HepG2 (cell line): ENCODE measurements around the gene UCN2. TPM values are rescaled to one million over a fixed set of nuclear protein-coding genes. Genes with fewer than 3 reads are reported as not detected.

ENCODE experiments used
- KLF9 ChIP-seq: IDR thresholded peaks from 2 replicates; pipeline ENCODE4 v1.6.1; 2016; ENCODE audit warnings: low read depth
- PHB2 ChIP-seq: fragments of 450-650 bp; IDR thresholded peaks from 2 replicates; pipeline ENCODE4 v1.6.1; 2018; ENCODE audit not compliant: partially characterized antibody
- RXRA ChIP-seq: sonication (generic); formaldehyde crosslinking; IDR thresholded peaks from 2 replicates; pipeline ENCODE4 v1.5.1; 2020; ENCODE audit warnings: missing genetic modification reagents
- ZFX ChIP-seq: sonication (generic); formaldehyde crosslinking; IDR thresholded peaks from 2 replicates; pipeline ENCODE4 v1.4.0; 2020; ENCODE audit warnings: mild to moderate bottlenecking, low read depth, missing genetic modification reagents, moderate library complexity
- ZNF143 ChIP-seq: sonication (generic); formaldehyde crosslinking; IDR thresholded peaks from 2 replicates; pipeline ENCODE4 v1.4.0; 2020; ENCODE audit warnings: missing genetic modification reagents
- ZNF230 ChIP-seq: sonication (generic); formaldehyde crosslinking; IDR thresholded peaks from 2 replicates; pipeline ENCODE4 v1.4.0; 2020; ENCODE audit warnings: mild to moderate bottlenecking, missing genetic modification reagents
- ZNF441 ChIP-seq: sonication (generic); formaldehyde crosslinking; IDR thresholded peaks from 2 replicates; pipeline ENCODE4 v1.7.0; 2021; ENCODE audit warnings: missing genetic modification reagents, borderline replicate concordance
- ZNF570 ChIP-seq: sonication (generic); formaldehyde crosslinking; IDR thresholded peaks from 2 replicates; pipeline ENCODE4 v1.4.0; 2020; ENCODE audit warnings: mild to moderate bottlenecking, missing genetic modification reagents, borderline replicate concordance
- polyA plus RNA-seq, 8 experiments: library from polyadenylated mRNA; depleted of rRNA in 3 of 8; stranded (reverse) in 7 of 8; unstranded in 1 of 8; fragments of >200 nt; fragmentation: Illumina TruSeq in 4 of 8; extraction: Trizol in 4 of 8; gene quantifications; 2 replicates each; pipeline versions ENCODE4 v1.2.1 to v1.2.3, GENCODE V29; 2011 to 2016; ENCODE audit warnings: low read depth in 4 of 8, missing spikeins in 1 of 8, mixed read lengths in 1 of 8; ENCODE audit not compliant: insufficient read depth in 1 of 8
- total RNA-seq, 5 experiments: library from RNA; depleted of rRNA; stranded (reverse); fragments of >200 nt; fragmentation: Illumina TruSeq; extraction: Trizol; gene quantifications; 2 replicates each; pipeline ENCODE4 v1.2.3, GENCODE V29; 2016; ENCODE audit warnings: low read depth in 1 of 5
- TF ChIP-seq, protein P1 (sequence below): sonication (generic); formaldehyde crosslinking; IDR thresholded peaks from 2 replicates; pipeline ENCODE4 v1.4.0; 2020; ENCODE audit warnings: missing genetic modification reagents, borderline replicate concordance
- TF ChIP-seq, protein P2 (sequence below): sonication (generic); formaldehyde crosslinking; IDR thresholded peaks from 2 replicates; pipeline ENCODE4 v1.4.0; 2020; ENCODE audit warnings: mild to moderate bottlenecking, low read depth, missing genetic modification reagents
- TF ChIP-seq, protein P3 (sequence below): sonication (generic); formaldehyde crosslinking; conservative IDR thresholded peaks from 2 replicates; pipeline ENCODE4 v1.8.0; 2022; ENCODE audit warnings: low read depth, missing genetic modification reagents
- TF ChIP-seq, protein P4 (sequence below): sonication (generic); formaldehyde crosslinking; IDR thresholded peaks from 2 replicates; pipeline ENCODE4 v1.5.0; 2020; ENCODE audit warnings: mild to moderate bottlenecking, low read depth, missing genetic modification reagents, borderline replicate concordance
- TF ChIP-seq, protein P5 (sequence below): sonication (generic); formaldehyde crosslinking; IDR thresholded peaks from 2 replicates; pipeline ENCODE4 v1.8.1; 2023; ENCODE audit warnings: mild to moderate bottlenecking, missing genetic modification reagents
- TF ChIP-seq, protein P6 (sequence below): sonication (generic); formaldehyde crosslinking; IDR thresholded peaks from 2 replicates; pipeline ENCODE4 v1.4.0; 2020; ENCODE audit warnings: missing genetic modification reagents
- TF ChIP-seq, protein P7 (sequence below): sonication (generic); formaldehyde crosslinking; IDR thresholded peaks from 2 replicates; pipeline ENCODE4 v1.4.0; 2020; ENCODE audit warnings: mild to moderate bottlenecking, low read depth, missing genetic modification reagents

The UCN2 gene
- total and polyA plus RNA-seq, 2 of the 13 experiments (the other 11 are each of a cell fraction or from before 2014, with no cell fraction given), result 0.07 to 1.5 TPM

DNA sequence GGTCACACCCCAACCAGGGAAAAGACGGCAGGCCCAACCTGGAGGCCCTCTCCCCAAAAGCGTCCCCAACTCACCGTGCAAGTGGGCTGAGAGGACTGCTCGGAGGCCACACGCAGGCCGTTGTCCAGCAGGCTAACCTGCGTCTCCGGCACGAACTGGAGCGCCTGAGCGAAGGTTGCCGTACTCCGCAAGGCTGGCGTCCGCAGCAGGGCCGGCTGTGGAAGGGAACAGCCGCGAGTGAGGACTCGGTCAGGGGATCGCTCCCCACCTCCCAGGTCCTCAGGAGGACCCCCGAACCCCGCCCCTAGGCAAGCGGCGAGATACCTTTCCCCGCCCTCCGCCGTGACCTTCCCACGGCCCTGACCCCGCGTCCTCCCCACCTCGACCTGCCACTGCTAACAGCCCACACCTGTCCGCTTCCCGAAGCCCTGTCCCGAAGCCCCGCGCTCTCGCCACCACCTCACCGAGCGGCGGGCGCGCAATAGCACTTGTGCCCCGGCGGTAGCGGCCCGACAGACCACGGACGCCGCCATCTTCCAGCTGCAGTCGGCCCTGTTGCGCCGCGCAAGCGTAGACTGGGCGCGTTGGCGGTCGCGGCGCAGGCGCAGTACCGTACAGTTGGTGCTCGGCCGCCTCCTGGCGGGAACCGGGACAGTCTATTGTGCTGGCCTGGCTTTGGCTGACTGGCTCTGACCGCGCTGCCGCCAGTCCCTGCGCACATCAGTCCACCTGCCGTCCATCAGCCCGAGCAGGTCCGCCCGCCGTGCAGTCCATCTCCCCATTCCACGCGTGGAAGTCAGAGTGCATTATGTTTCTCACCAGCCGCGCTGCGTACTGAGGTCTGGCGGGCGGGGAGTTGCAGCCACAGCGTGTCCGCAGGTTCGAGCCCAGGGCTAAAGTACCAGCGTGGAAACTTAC lies 45.8 kb upstream of the UCN2 start, which contains the start of gene UQCRC1 (continued):
- TF ChIP-seq, protein P1, sequence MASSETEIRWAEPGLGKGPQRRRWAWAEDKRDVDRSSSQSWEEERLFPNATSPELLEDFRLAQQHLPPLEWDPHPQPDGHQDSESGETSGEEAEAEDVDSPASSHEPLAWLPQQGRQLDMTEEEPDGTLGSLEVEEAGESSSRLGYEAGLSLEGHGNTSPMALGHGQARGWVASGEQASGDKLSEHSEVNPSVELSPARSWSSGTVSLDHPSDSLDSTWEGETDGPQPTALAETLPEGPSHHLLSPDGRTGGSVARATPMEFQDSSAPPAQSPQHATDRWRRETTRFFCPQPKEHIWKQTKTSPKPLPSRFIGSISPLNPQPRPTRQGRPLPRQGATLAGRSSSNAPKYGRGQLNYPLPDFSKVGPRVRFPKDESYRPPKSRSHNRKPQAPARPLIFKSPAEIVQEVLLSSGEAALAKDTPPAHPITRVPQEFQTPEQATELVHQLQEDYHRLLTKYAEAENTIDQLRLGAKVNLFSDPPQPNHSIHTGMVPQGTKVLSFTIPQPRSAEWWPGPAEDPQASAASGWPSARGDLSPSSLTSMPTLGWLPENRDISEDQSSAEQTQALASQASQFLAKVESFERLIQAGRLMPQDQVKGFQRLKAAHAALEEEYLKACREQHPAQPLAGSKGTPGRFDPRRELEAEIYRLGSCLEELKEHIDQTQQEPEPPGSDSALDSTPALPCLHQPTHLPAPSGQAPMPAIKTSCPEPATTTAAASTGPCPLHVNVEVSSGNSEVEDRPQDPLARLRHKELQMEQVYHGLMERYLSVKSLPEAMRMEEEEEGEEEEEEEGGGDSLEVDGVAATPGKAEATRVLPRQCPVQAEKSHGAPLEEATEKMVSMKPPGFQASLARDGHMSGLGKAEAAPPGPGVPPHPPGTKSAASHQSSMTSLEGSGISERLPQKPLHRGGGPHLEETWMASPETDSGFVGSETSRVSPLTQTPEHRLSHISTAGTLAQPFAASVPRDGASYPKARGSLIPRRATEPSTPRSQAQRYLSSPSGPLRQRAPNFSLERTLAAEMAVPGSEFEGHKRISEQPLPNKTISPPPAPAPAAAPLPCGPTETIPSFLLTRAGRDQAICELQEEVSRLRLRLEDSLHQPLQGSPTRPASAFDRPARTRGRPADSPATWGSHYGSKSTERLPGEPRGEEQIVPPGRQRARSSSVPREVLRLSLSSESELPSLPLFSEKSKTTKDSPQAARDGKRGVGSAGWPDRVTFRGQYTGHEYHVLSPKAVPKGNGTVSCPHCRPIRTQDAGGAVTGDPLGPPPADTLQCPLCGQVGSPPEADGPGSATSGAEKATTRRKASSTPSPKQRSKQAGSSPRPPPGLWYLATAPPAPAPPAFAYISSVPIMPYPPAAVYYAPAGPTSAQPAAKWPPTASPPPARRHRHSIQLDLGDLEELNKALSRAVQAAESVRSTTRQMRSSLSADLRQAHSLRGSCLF, result peak; percentile 21; the same call in 1 of the 2 replicates
- TF ChIP-seq ZNF143 (CRISPR knock-in tag), result no peak
- TF ChIP-seq, protein P2, sequence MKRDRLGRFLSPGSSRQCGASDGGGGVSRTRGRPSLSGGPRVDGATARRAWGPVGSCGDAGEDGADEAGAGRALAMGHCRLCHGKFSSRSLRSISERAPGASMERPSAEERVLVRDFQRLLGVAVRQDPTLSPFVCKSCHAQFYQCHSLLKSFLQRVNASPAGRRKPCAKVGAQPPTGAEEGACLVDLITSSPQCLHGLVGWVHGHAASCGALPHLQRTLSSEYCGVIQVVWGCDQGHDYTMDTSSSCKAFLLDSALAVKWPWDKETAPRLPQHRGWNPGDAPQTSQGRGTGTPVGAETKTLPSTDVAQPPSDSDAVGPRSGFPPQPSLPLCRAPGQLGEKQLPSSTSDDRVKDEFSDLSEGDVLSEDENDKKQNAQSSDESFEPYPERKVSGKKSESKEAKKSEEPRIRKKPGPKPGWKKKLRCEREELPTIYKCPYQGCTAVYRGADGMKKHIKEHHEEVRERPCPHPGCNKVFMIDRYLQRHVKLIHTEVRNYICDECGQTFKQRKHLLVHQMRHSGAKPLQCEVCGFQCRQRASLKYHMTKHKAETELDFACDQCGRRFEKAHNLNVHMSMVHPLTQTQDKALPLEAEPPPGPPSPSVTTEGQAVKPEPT (CRISPR knock-in tag), result no peak; the same call in 1 of the 2 replicates
- TF ChIP-seq ZNF230, result 0 out of 2 replicates have a peak, but pooled peaks have one; percentile 33
- TF ChIP-seq, protein P3, sequence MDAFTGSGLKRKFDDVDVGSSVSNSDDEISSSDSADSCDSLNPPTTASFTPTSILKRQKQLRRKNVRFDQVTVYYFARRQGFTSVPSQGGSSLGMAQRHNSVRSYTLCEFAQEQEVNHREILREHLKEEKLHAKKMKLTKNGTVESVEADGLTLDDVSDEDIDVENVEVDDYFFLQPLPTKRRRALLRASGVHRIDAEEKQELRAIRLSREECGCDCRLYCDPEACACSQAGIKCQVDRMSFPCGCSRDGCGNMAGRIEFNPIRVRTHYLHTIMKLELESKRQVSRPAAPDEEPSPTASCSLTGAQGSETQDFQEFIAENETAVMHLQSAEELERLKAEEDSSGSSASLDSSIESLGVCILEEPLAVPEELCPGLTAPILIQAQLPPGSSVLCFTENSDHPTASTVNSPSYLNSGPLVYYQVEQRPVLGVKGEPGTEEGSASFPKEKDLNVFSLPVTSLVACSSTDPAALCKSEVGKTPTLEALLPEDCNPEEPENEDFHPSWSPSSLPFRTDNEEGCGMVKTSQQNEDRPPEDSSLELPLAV (CRISPR knock-in tag), result peak; percentile 26; the same call in 1 of the 2 replicates
- TF ChIP-seq, protein P4, sequence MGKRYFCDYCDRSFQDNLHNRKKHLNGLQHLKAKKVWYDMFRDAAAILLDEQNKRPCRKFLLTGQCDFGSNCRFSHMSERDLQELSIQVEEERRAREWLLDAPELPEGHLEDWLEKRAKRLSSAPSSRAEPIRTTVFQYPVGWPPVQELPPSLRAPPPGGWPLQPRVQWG (CRISPR knock-in tag), result no peak
- TF ChIP-seq ZNF441 (CRISPR knock-in tag), result peak; percentile 40; the same call in 1 of the 2 replicates
- TF ChIP-seq, protein P5, sequence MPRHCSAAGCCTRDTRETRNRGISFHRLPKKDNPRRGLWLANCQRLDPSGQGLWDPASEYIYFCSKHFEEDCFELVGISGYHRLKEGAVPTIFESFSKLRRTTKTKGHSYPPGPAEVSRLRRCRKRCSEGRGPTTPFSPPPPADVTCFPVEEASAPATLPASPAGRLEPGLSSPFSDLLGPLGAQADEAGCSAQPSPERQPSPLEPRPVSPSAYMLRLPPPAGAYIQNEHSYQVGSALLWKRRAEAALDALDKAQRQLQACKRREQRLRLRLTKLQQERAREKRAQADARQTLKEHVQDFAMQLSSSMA (CRISPR knock-in tag), result no peak; the same call in 1 of the 2 replicates
- TF ChIP-seq, protein P6, sequence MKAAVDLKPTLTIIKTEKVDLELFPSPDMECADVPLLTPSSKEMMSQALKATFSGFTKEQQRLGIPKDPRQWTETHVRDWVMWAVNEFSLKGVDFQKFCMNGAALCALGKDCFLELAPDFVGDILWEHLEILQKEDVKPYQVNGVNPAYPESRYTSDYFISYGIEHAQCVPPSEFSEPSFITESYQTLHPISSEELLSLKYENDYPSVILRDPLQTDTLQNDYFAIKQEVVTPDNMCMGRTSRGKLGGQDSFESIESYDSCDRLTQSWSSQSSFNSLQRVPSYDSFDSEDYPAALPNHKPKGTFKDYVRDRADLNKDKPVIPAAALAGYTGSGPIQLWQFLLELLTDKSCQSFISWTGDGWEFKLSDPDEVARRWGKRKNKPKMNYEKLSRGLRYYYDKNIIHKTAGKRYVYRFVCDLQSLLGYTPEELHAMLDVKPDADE (CRISPR knock-in tag), result no peak
- TF ChIP-seq RXRA (CRISPR knock-in tag), result peak; percentile 71
- TF ChIP-seq KLF9 (CRISPR knock-in tag), result no peak
- no peak for TF ChIP-seq ZNF570 (CRISPR knock-in tag)
- no peak for TF ChIP-seq PHB2
- TF ChIP-seq, protein P7, sequence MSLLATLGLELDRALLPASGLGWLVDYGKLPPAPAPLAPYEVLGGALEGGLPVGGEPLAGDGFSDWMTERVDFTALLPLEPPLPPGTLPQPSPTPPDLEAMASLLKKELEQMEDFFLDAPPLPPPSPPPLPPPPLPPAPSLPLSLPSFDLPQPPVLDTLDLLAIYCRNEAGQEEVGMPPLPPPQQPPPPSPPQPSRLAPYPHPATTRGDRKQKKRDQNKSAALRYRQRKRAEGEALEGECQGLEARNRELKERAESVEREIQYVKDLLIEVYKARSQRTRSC (CRISPR knock-in tag), result no peak
- peak; percentile 94 for TF ChIP-seq ZFX
